Sigmoid colon (tissue), 7 donors: ENCODE measurements around the gene APBA1. TPM values are rescaled to one million over a fixed set of nuclear protein-coding genes. Genes with fewer than 3 reads are reported as not detected.

Source experiments
- DNase-seq: peaks from one replicate; pipeline ENCODE4 v3.0.0-alpha.2; 2019
- H3K27ac ChIP-seq, 4 donors: fragments of 200-600 bp; sonication (generic); one replicate each; pipeline ENCODE4 v1.5.1; 2016 to 2019; ENCODE audit warnings: mild to moderate bottlenecking in 1 of 4
- H3K27me3 ChIP-seq, 3 donors: fragments of 200-600 bp; sonication (generic); one replicate each; pipeline ENCODE4 v1.5.1; 2019; ENCODE audit warnings: mild to moderate bottlenecking in 1 of 3
- H3K36me3 ChIP-seq, 4 donors: fragments of 200-600 bp; sonication (generic); one replicate each; pipeline ENCODE4 v1.5.1; 2016 to 2019
- H3K4me1 ChIP-seq, 4 donors: fragments of 200-600 bp; sonication (generic); one replicate each; pipeline ENCODE4 v1.5.1; 2017 to 2019
- H3K4me3 ChIP-seq, 4 donors: fragments of 200-600 bp; sonication (generic); one replicate each; pipeline ENCODE4 v1.5.1; 2017 to 2019; ENCODE audit warnings: mild to moderate bottlenecking in 2 of 4, moderate library complexity in 1 of 4
- H3K9me3 ChIP-seq, 4 donors: fragments of 200-600 bp in 3 of 4; sonication (generic) in 3 of 4; one replicate each; pipeline versions ENCODE4 v1.5.1 to v1.6.1; 2013 to 2019
- CTCF ChIP-seq, 4 experiments: fragments of 450-650 bp in 3 of 4; fragments of 200-600 bp in 1 of 4; IDR thresholded peaks; one replicate each; pipeline ENCODE4 v1.5.1; 2016 to 2019; ENCODE audit warnings: antibody characterized with exemption in 4 of 4, mild to moderate bottlenecking in 3 of 4, moderate library complexity in 2 of 4
- EP300 ChIP-seq, 4 donors: sonication (generic); formaldehyde crosslinking; IDR thresholded peaks; one replicate each; pipeline ENCODE4 v1.6.1; 2017; ENCODE audit warnings: antibody characterized with exemption in 4 of 4
- POLR2A ChIP-seq, 2 donors: fragments of 450-650 bp; IDR thresholded peaks; one replicate each; pipeline ENCODE4 v1.6.1; 2016; ENCODE audit warnings: antibody characterized with exemption in 2 of 2, mild to moderate bottlenecking in 2 of 2, moderate library complexity in 2 of 2
- POLR2AphosphoS5 ChIP-seq, 4 donors: sonication (generic); formaldehyde crosslinking; IDR thresholded peaks; one replicate each; pipeline ENCODE4 v1.6.1; 2017; ENCODE audit warnings: antibody characterized with exemption in 4 of 4
- WGBS, 2 donors: extraction: QIAGEN DNeasy Blood & Tissue Kit; methylation state at CpG; one replicate each; pipeline ENCODE4 v1.1.7; 2013; 5-methylcytosine and 5-hydroxymethylcytosine counted together
- intact Hi-C: fragments of 100-400 bp; cut with DNase I; formaldehyde crosslinking; loops from one replicate; pipeline ENCODE4 v1.15.1; 2023
- polyA plus RNA-seq, 3 donors: library from polyadenylated mRNA; stranded (reverse); fragments of 200-250 nt; gene quantifications; one replicate each; pipeline ENCODE4 v1.2.3, GENCODE V29; 2013
- total RNA-seq, 4 donors: library from RNA; depleted of rRNA; stranded (reverse); fragments of >200 nt; gene quantifications; one replicate each; pipeline ENCODE4 v1.1.0, GENCODE V29; 2016
- donor health status: healthy with polysubstance abuse.
- donor health status: Bipolar disorder and iron deficiency.
- donor health status: healthy.

APBA1 gene
- total and polyA plus RNA-seq, 7 donors: 1.7 to 6.7 (median 4.2) TPM

DNA sequence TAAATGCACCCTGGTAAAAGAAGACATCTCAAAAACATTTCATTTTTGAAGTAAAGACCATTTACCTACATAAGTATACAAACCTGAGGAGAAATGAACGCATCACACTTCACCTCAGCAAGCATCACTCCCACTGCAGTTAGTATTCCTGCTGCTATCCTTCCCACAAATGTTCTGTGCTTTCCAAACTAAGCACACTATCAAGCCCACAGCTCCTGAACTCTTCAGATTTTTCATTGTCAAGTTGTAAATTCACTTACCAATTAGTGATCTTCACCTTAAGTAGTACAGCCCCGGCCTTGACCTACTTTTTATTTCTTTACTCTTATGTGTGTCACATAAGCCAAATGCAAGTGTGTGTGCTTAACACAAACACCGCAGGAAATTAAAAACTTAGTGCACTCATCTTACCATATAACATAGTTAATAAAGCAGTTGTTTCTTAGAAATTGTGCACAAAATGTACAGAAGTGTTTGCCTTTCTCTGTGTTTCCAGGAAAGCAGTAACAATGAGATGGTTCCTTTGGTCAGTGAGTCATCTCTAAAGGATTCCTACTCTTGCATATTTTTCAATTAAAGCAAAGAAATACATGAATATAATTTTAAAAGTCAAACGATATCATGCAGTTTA, 169.4 kb downstream of the APBA1 start:
- Histone ChIP-seq H3K4me3 (no peak overlapping the region), H3K27me3 (no peaks in the 10 kb centered on the region), H3K27ac (no peak overlapping the region), H3K9me3 (no peaks in the 10 kb centered on the region), H3K36me3 (no peaks in the 10 kb centered on the region), H3K4me1 (no peaks in the 10 kb centered on the region)
- WGBS, 2 donors: 62 to 78% methylated on average over 4 of the region's 4 CpGs
- DNase-seq: no peak
- no peak for TF ChIP-seq POLR2A (IDR thresholded peaks at IDR 0.05)
- no peak for TF ChIP-seq CTCF (IDR thresholded peaks at IDR 0.05)
- no peak for TF ChIP-seq EP300 (IDR thresholded peaks at IDR 0.05)
- TF ChIP-seq POLR2AphosphoS5 (IDR thresholded peaks at IDR 0.05): no peak
- intact Hi-C loops: no loop called here

DNA sequence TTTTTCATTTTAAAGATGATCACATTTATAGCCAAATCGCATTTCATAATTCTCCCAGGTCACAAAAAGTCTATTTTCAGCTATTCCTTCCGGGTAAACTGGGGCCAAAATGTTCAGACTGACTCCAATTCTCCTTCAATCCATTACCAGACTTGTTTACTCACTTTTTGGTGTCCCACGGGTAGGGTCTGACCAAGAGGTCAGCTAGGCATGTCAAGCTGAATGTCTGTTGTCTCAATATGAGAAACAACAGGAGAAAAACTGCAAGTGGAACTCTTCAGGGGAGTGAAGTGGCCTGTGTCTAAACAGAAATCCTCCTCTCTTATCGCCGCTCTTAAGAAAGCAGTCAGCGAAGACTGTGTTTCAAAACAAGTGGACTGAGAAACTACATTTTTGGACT, 171.3 kb downstream of the APBA1 start:
- no peaks in the 10 kb centered on the region for H3K4me1 ChIP-seq
- H3K4me3 ChIP-seq: no peak overlapping the region
- H3K36me3 ChIP-seq: no peaks in the 10 kb centered on the region
- DNase-seq: no peak
- intact Hi-C loops: no loop called here
- no peaks in the 10 kb centered on the region for H3K9me3 ChIP-seq
- WGBS, 2 donors: 89% methylated on average over 6 of the region's 6 CpGs
- H3K27me3 ChIP-seq: no peaks in the 10 kb centered on the region
- H3K27ac ChIP-seq: no peak overlapping the region
- TF ChIP-seq CTCF (IDR thresholded peaks at IDR 0.05) (no peak), POLR2AphosphoS5 (IDR thresholded peaks at IDR 0.05) (no peak), EP300 (IDR thresholded peaks at IDR 0.05) (no peak), POLR2A (IDR thresholded peaks at IDR 0.05) (no peak)

DNA sequence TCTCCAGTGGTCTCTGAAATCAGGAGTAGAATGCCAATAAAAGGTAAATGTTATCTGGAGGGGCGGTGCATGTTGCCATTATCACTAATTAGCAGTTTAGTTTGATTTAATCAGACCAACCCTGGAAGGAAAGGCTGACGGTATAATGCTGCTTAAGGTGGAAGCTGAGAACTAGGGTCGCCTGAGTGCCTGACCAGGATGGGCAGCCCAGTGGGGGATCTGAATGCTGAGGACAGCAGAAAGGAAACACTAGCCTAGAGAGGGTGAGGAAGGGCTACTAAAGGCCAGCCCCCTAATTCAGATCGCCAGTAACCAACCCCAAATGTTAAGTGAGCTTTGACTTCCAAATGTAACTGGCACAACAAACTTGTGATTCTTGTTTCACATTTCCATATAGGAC, 172.2 kb downstream of the APBA1 start:
- no peak for DNase-seq
- Histone ChIP-seq H3K4me1 (no peaks in the 10 kb centered on the region), H3K36me3 (no peaks in the 10 kb centered on the region), H3K27ac (no peak overlapping the region), H3K9me3 (no peaks in the 10 kb centered on the region), H3K4me3 (no peak overlapping the region), H3K27me3 (no peaks in the 10 kb centered on the region)
- WGBS, 2 donors: 84 to 86% methylated on average over 4 of the region's 4 CpGs
- no peak for TF ChIP-seq CTCF (IDR thresholded peaks at IDR 0.05)
- TF ChIP-seq POLR2A (IDR thresholded peaks at IDR 0.05): no peak
- no peak for TF ChIP-seq POLR2AphosphoS5 (IDR thresholded peaks at IDR 0.05)
- TF ChIP-seq EP300 (IDR thresholded peaks at IDR 0.05): no peak
- intact Hi-C loops: no loop called here

DNA sequence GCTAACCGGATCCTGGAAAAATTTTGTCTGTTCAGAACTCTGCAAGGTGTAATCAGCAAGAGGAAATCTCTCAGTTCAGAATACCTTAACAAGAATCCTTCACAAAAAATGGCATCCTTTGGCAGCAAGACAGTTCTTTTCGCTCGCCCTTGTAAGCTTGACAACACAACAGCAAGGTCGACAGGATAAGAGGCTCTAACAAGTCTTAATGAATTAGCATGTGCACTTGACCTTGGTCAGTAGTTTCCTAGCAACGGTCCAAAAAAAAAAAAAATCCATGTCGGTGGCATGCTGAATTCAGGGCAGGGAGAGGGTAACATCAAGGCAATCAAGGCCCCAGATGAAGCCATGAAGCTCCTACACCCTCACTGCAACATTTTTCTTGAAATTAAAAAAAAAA, 172.8 kb downstream of the APBA1 start:
- no peaks in the 10 kb centered on the region for H3K36me3 ChIP-seq
- 73 to 78% methylated on average over 6 of the region's 6 CpGs for WGBS, 2 donors
- H3K4me3 ChIP-seq: no peak overlapping the region
- no peaks in the 10 kb centered on the region for H3K4me1 ChIP-seq
- TF ChIP-seq EP300 (IDR thresholded peaks at IDR 0.05) (no peak), POLR2A (IDR thresholded peaks at IDR 0.05) (no peak), CTCF (IDR thresholded peaks at IDR 0.05) (no peak), POLR2AphosphoS5 (IDR thresholded peaks at IDR 0.05) (no peak)
- intact Hi-C loops: no loop called here
- no peak overlapping the region for H3K27ac ChIP-seq
- no peaks in the 10 kb centered on the region for H3K27me3 ChIP-seq
- no peaks in the 10 kb centered on the region for H3K9me3 ChIP-seq
- no peak for DNase-seq

- intact Hi-C loops: no loop called here
- DNase-seq: no peak
- no peaks in the 10 kb centered on the region for H3K4me1 ChIP-seq
- no peak overlapping the region for H3K27ac ChIP-seq
- H3K4me3 ChIP-seq: no peak overlapping the region
- WGBS, 2 donors: 90 to 91% methylated on average over 3 of the region's 3 CpGs
- no peak for TF ChIP-seq POLR2A (IDR thresholded peaks at IDR 0.05)
- no peak for TF ChIP-seq CTCF (IDR thresholded peaks at IDR 0.05)
- no peak for TF ChIP-seq EP300 (IDR thresholded peaks at IDR 0.05)
- TF ChIP-seq POLR2AphosphoS5 (IDR thresholded peaks at IDR 0.05): no peak
- H3K27me3 ChIP-seq: no peaks in the 10 kb centered on the region
- H3K36me3 ChIP-seq: no peaks in the 10 kb centered on the region
- no peaks in the 10 kb centered on the region for H3K9me3 ChIP-seq
Observed at GRCh38 chr9:69498470-69498869, 173.7 kb downstream of the APBA1 start.
